GM12874 (cell line): ENCODE data around the gene GMPPA.
A peak's percentile ranks its signal among the peaks of the same experiment; 100 is the strongest.

ENCODE experiments used
- TF ChIP-seq, protein P1 (sequence below): IDR thresholded peaks from 2 replicates; pipeline ENCODE4 v1.5.1; 2011; ENCODE audit warnings: low read depth, mild to moderate bottlenecking, control low read depth, low read length, moderate library complexity; ENCODE audit not compliant: insufficient read depth

The GMPPA gene

GRCh38 chr2:219522111-219523030 lies 23.7 kb downstream of the GMPPA start:
- TF ChIP-seq, protein P1, sequence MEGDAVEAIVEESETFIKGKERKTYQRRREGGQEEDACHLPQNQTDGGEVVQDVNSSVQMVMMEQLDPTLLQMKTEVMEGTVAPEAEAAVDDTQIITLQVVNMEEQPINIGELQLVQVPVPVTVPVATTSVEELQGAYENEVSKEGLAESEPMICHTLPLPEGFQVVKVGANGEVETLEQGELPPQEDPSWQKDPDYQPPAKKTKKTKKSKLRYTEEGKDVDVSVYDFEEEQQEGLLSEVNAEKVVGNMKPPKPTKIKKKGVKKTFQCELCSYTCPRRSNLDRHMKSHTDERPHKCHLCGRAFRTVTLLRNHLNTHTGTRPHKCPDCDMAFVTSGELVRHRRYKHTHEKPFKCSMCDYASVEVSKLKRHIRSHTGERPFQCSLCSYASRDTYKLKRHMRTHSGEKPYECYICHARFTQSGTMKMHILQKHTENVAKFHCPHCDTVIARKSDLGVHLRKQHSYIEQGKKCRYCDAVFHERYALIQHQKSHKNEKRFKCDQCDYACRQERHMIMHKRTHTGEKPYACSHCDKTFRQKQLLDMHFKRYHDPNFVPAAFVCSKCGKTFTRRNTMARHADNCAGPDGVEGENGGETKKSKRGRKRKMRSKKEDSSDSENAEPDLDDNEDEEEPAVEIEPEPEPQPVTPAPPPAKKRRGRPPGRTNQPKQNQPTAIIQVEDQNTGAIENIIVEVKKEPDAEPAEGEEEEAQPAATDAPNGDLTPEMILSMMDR = no peak

- TF ChIP-seq, protein P1 = 0 out of 2 replicates have a peak, but pooled peaks have one; percentile 7
Observed at GRCh38 chr2:219523031-219523671, 24.5 kb downstream of the GMPPA start.

GRCh38 chr2:219524817-219525216 lies 26.1 kb downstream of the GMPPA start:
- TF ChIP-seq, protein P1 = no peak

- TF ChIP-seq, protein P1 = no peak
Observed at GRCh38 chr2:219525533-219526232, 27.0 kb downstream of the GMPPA start.

GRCh38 chr2:219526320-219527075 lies 27.8 kb downstream of the GMPPA start:
- TF ChIP-seq, protein P1 = no peak

GRCh38 chr2:219527076-219527394 lies 28.3 kb downstream of the GMPPA start:
- TF ChIP-seq, protein P1 = no peak
